Neural cell (in vitro differentiated cells): ENCODE results near the gene ROR1. TPM values are rescaled to one million over a fixed set of nuclear protein-coding genes. Genes with fewer than 3 reads are reported as not detected.

ENCODE experiments used
- H2AFZ ChIP-seq: fragments of 200-600, 300-800 bp; sonication (generic), shearing (Covaris generic); 2 replicates; pipeline ENCODE4 v1.6.0; 2014; ENCODE audit warnings: low read depth, mild to moderate bottlenecking, antibody characterized with exemption, low read length, moderate library complexity
- H3F3A ChIP-seq: fragments of 200-600 bp; shearing (Covaris generic); 2 replicates; pipeline ENCODE4 v1.6.1; 2016; ENCODE audit warnings: mild to moderate bottlenecking, moderate library complexity, mixed read lengths, antibody characterized with exemption, low read length; ENCODE audit not compliant: insufficient read depth, poor library complexity, severe bottlenecking
- H3K27ac ChIP-seq: fragments of 200-600, 300-800 bp; sonication (generic), shearing (Covaris generic); 2 replicates; pipeline ENCODE4 v1.5.1; 2014; ENCODE audit warnings: mild to moderate bottlenecking, low read length, moderate library complexity
- H3K27me3 ChIP-seq: fragments of 300-800, 200-600 bp; sonication (generic), shearing (Covaris generic); 2 replicates; pipeline ENCODE4 v1.6.0; 2014; ENCODE audit warnings: mild to moderate bottlenecking, low read depth, low read length, moderate library complexity; ENCODE audit not compliant: insufficient read depth
- H3K36me3 ChIP-seq: fragments of 300-800, 200-600 bp; sonication (generic), shearing (Covaris generic); 2 replicates; pipeline ENCODE4 v1.5.1; 2014; ENCODE audit warnings: mild to moderate bottlenecking, antibody characterized with exemption, low read length, moderate library complexity; ENCODE audit not compliant: insufficient read depth
- H3K4me2 ChIP-seq: fragments of 300-800, 200-600 bp; sonication (generic), shearing (Covaris generic); 2 replicates; pipeline ENCODE4 v1.6.0; 2014; ENCODE audit warnings: mild to moderate bottlenecking, low read length
- H3K4me3 ChIP-seq: fragments of 300-800, 200-600 bp; sonication (generic), shearing (Covaris generic); 2 replicates; pipeline ENCODE4 v1.5.1; 2014; ENCODE audit warnings: mild to moderate bottlenecking, low read length, moderate library complexity
- H3K79me2 ChIP-seq: fragments of 200-600 bp; shearing (Covaris generic); replicated peaks from 2 replicates; pipeline ENCODE4 v1.6.0; 2014; ENCODE audit warnings: mild to moderate bottlenecking, low read length, moderate library complexity; ENCODE audit not compliant: insufficient read depth
- H3K9ac ChIP-seq: fragments of 300-800, 200-600 bp; sonication (generic), shearing (Covaris generic); 2 replicates; pipeline ENCODE4 v1.6.1; 2016; ENCODE audit warnings: mild to moderate bottlenecking, low read length, mixed read lengths
- H3K9me2 ChIP-seq: fragments of 200-600 bp; shearing (Covaris generic); 2 replicates; pipeline ENCODE4 v1.6.1; 2016; ENCODE audit warnings: mild to moderate bottlenecking, low read length, mixed read lengths; ENCODE audit not compliant: insufficient read depth
- H3K9me3 ChIP-seq: fragments of 200-600, 300-800 bp; sonication (generic), shearing (Covaris generic); 2 replicates; pipeline ENCODE4 v1.6.1; 2016; ENCODE audit warnings: mild to moderate bottlenecking, mixed run types, low read length, moderate library complexity, mixed read lengths
- H4K20me1 ChIP-seq: fragments of 200-600 bp; shearing (Covaris generic); 2 replicates; pipeline ENCODE4 v1.6.1; 2016; ENCODE audit warnings: mild to moderate bottlenecking, mixed run types; ENCODE audit not compliant: insufficient read depth
- EP300 ChIP-seq: fragments of 450-650 bp; conservative IDR thresholded peaks from 2 replicates; pipeline ENCODE4 v1.6.1; 2014; ENCODE audit warnings: antibody characterized with exemption, mild to moderate bottlenecking, moderate library complexity; ENCODE audit not compliant: poor library complexity, severe bottlenecking
- EZH2 ChIP-seq: fragments of 200-600, 300-800 bp; shearing (Covaris generic), sonication (generic); IDR thresholded peaks from 2 replicates; pipeline ENCODE4 v1.6.1; 2014; ENCODE audit warnings: antibody characterized with exemption, low read length, borderline replicate concordance, mild to moderate bottlenecking; ENCODE audit not compliant: insufficient read depth, poor library complexity, severe bottlenecking
- MXI1 ChIP-seq: fragments of 450-650 bp; conservative IDR thresholded peaks from 2 replicates; pipeline ENCODE4 v1.6.1; 2014; ENCODE audit warnings: antibody characterized with exemption, mild to moderate bottlenecking; ENCODE audit not compliant: poor library complexity, severe bottlenecking
- RAD21 ChIP-seq: fragments of 450-650 bp; conservative IDR thresholded peaks from 2 replicates; pipeline ENCODE4 v1.6.1; 2014; ENCODE audit warnings: antibody characterized with exemption, mild to moderate bottlenecking, moderate library complexity
- SMC3 ChIP-seq: fragments of 450-650 bp; conservative IDR thresholded peaks from 2 replicates; pipeline ENCODE4 v1.6.1; 2014; ENCODE audit warnings: antibody characterized with exemption, mild to moderate bottlenecking, moderate library complexity; ENCODE audit not compliant: poor library complexity
- TAF1 ChIP-seq: IDR thresholded peaks from 2 replicates; pipeline ENCODE4 v1.6.1; 2012; ENCODE audit warnings: low read depth
- polyA plus RNA-seq: library from polyadenylated mRNA; depleted of rRNA; stranded (reverse); fragments of >200 nt; gene quantifications from 2 replicates; pipeline ENCODE4 v1.2.3, GENCODE V29; 2014
- TF ChIP-seq, protein P1 (sequence below): fragments of 450-650 bp; IDR thresholded peaks from 2 replicates; pipeline ENCODE4 v1.5.1; 2014; ENCODE audit warnings: antibody characterized with exemption, mild to moderate bottlenecking, moderate library complexity; ENCODE audit not compliant: poor library complexity, severe bottlenecking
- TF ChIP-seq, protein P2 (sequence below): IDR thresholded peaks from 2 replicates; pipeline ENCODE4 v1.6.1; 2012; ENCODE audit warnings: borderline replicate concordance

ROR1 gene
- polyA plus RNA-seq, 1 donor from 2014 or later, result 0.27 TPM

- no peaks in the 10 kb centered on the region for H4K20me1 ChIP-seq
- no peaks in the 10 kb centered on the region for H3K9me3 ChIP-seq
- H3K79me2 ChIP-seq, result no peaks in the 10 kb centered on the region
- TF ChIP-seq, protein P1, sequence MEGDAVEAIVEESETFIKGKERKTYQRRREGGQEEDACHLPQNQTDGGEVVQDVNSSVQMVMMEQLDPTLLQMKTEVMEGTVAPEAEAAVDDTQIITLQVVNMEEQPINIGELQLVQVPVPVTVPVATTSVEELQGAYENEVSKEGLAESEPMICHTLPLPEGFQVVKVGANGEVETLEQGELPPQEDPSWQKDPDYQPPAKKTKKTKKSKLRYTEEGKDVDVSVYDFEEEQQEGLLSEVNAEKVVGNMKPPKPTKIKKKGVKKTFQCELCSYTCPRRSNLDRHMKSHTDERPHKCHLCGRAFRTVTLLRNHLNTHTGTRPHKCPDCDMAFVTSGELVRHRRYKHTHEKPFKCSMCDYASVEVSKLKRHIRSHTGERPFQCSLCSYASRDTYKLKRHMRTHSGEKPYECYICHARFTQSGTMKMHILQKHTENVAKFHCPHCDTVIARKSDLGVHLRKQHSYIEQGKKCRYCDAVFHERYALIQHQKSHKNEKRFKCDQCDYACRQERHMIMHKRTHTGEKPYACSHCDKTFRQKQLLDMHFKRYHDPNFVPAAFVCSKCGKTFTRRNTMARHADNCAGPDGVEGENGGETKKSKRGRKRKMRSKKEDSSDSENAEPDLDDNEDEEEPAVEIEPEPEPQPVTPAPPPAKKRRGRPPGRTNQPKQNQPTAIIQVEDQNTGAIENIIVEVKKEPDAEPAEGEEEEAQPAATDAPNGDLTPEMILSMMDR, result no peak
- TF ChIP-seq RAD21 (no peak), EZH2 (no peak), TAF1 (no peak), SMC3 (no peak), MXI1 (no peak)
- no peak overlapping the region for H3K4me3 ChIP-seq
- no peaks in the 10 kb centered on the region for H3F3A ChIP-seq
- no peak overlapping the region for H3K9ac ChIP-seq
- H3K9me2 ChIP-seq, result no peaks in the 10 kb centered on the region
- no peak overlapping the region for H3K27ac ChIP-seq
- H3K27me3 ChIP-seq, result no peaks in the 10 kb centered on the region
- no peaks in the 10 kb centered on the region for H3K36me3 ChIP-seq
- H3K4me2 ChIP-seq, result no peak overlapping the region
- H2AFZ ChIP-seq, result no peak overlapping the region
Measured at GRCh38 chr1:63793741-63794240, 20.0 kb downstream of the ROR1 start.

GRCh38 chr1:63794354-63794753 is 20.5 kb downstream of the ROR1 start:
- H2AFZ ChIP-seq, result no peak overlapping the region
- H3K79me2 ChIP-seq, result no peaks in the 10 kb centered on the region
- H3K9me3 ChIP-seq, result no peaks in the 10 kb centered on the region
- no peak overlapping the region for H3K27ac ChIP-seq
- H3K4me2 ChIP-seq, result no peak overlapping the region
- TF ChIP-seq, protein P2, sequence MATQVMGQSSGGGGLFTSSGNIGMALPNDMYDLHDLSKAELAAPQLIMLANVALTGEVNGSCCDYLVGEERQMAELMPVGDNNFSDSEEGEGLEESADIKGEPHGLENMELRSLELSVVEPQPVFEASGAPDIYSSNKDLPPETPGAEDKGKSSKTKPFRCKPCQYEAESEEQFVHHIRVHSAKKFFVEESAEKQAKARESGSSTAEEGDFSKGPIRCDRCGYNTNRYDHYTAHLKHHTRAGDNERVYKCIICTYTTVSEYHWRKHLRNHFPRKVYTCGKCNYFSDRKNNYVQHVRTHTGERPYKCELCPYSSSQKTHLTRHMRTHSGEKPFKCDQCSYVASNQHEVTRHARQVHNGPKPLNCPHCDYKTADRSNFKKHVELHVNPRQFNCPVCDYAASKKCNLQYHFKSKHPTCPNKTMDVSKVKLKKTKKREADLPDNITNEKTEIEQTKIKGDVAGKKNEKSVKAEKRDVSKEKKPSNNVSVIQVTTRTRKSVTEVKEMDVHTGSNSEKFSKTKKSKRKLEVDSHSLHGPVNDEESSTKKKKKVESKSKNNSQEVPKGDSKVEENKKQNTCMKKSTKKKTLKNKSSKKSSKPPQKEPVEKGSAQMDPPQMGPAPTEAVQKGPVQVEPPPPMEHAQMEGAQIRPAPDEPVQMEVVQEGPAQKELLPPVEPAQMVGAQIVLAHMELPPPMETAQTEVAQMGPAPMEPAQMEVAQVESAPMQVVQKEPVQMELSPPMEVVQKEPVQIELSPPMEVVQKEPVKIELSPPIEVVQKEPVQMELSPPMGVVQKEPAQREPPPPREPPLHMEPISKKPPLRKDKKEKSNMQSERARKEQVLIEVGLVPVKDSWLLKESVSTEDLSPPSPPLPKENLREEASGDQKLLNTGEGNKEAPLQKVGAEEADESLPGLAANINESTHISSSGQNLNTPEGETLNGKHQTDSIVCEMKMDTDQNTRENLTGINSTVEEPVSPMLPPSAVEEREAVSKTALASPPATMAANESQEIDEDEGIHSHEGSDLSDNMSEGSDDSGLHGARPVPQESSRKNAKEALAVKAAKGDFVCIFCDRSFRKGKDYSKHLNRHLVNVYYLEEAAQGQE, result no peak
- no peaks in the 10 kb centered on the region for H3K36me3 ChIP-seq
- H3K9me2 ChIP-seq, result no peaks in the 10 kb centered on the region
- H3K9ac ChIP-seq, result no peak overlapping the region
- H3K4me3 ChIP-seq, result no peak overlapping the region
- no peaks in the 10 kb centered on the region for H4K20me1 ChIP-seq
- no peaks in the 10 kb centered on the region for H3K27me3 ChIP-seq
- no peaks in the 10 kb centered on the region for H3F3A ChIP-seq

GRCh38 chr1:63794939-63795378 is 21.1 kb downstream of the ROR1 start:
- Histone ChIP-seq H3K27me3 (no peaks in the 10 kb centered on the region), H3K4me3 (no peak overlapping the region), H3K27ac (no peak overlapping the region), H3F3A (no peaks in the 10 kb centered on the region), H3K79me2 (no peaks in the 10 kb centered on the region), H3K9me2 (no peaks in the 10 kb centered on the region), H4K20me1 (no peaks in the 10 kb centered on the region), H3K9me3 (no peaks in the 10 kb centered on the region), H3K4me2 (no peak overlapping the region), H2AFZ (no peak overlapping the region), H3K36me3 (no peaks in the 10 kb centered on the region), H3K9ac (no peak overlapping the region)
- TF ChIP-seq, protein P2, result no peak
- TF ChIP-seq EP300 (no peak), SMC3 (no peak), EZH2 (no peak), MXI1 (no peak)
- TF ChIP-seq, protein P1, result no peak
